ENCODE results near the gene ANKS1B. TPM values are rescaled to one million over a fixed set of nuclear protein-coding genes. Genes with fewer than 3 reads are reported as not detected.

Gene ANKS1B
- total and polyA plus RNA-seq, 2 of the 4 experiments (the other 2 are of a cell fraction) = 0.17 to 0.18 TPM

- H3K4me3 ChIP-seq (ENCODE audit: insufficient read depth, low read depth, low read length) = no peak overlapping the region
- no peaks in the 10 kb centered on the region for H3K4me1 ChIP-seq (ENCODE audit: control insufficient read depth, insufficient read depth, low read length)
- H4K91ac ChIP-seq (ENCODE audit: insufficient read depth, low read depth, low read length) = no peak overlapping the region
- no peak overlapping the region for H3K9ac ChIP-seq (ENCODE audit: low read depth, low read length)
- no TSS peak for BruUV-seq (replicated peaks)
- no peak for DNase-seq
- H2BK20ac ChIP-seq (ENCODE audit: low read depth, low read length) = no peak overlapping the region
- TF ChIP-seq MAFK (IDR thresholded peaks at IDR 0.05; ENCODE audit: low read depth, low read length) (no peak), BHLHE40 (IDR thresholded peaks at IDR 0.05; ENCODE audit: low read depth, low read length) (no peak), CHD1 (IDR thresholded peaks at IDR 0.05; ENCODE audit: low read depth, low read length) (no peak), RAD21 (IDR thresholded peaks at IDR 0.05; ENCODE audit: low read length) (no peak), NFE2L2 (IDR thresholded peaks at IDR 0.05; ENCODE audit: low read depth, low read length) (no peak), SMC3 (IDR thresholded peaks at IDR 0.05; ENCODE audit: low read depth, low read length) (no peak), USF2 (IDR thresholded peaks at IDR 0.05; ENCODE audit: low read depth, low read length) (no peak), RCOR1 (IDR thresholded peaks at IDR 0.05; ENCODE audit: insufficient replicate concordance, low read length) (no peak), CEBPB (IDR thresholded peaks at IDR 0.05; ENCODE audit: low read depth, low read length) (no peak), RFX5 (IDR thresholded peaks at IDR 0.05; ENCODE audit: low read depth, low read length) (no peak)
- intact Hi-C loops (cut with micrococcal nuclease) = no loop called here
- WGBS, 2 experiments (ENCODE audit: extremely low coverage in 2 of 2, insufficient read length in 1 of 2) = no CpG with 5 or more reads among the region's 3 CpGs
- no peak overlapping the region for H4K8ac ChIP-seq (ENCODE audit: low read depth in 2 of 2, low read length in 2 of 2)
- ChIA-PET CTCF (interaction anchor here (2.7 kb wide), 1 partner anchor 19 kb away, joined by 6 read pairs; no protein-coding TSS in a partner anchor), POLR2A (ENCODE audit: unreplicated experiment) (no interaction called here)
- H2AK5ac ChIP-seq (ENCODE audit: low read depth, low read length) = no peak overlapping the region
- no peak overlapping the region for H2BK120ac ChIP-seq (ENCODE audit: low read depth, low read length)
- H3K9me3 ChIP-seq (ENCODE audit: control insufficient read depth, insufficient read depth, low read length) = no peaks in the 10 kb centered on the region
- in situ Hi-C loops (cut with MboI; ENCODE audit: low sequenced_read_pairs) = no loop called here
- H3K23ac ChIP-seq (ENCODE audit: low read depth, low read length) = no peak overlapping the region
- no peaks in the 10 kb centered on the region for H3K9me1 ChIP-seq (ENCODE audit: insufficient read depth, low read length)
- no peak overlapping the region for H2BK15ac ChIP-seq (ENCODE audit: low read depth, low read length)
- H3K18ac ChIP-seq (ENCODE audit: low read depth, low read length) = no peak overlapping the region
- no peak overlapping the region for H3K4ac ChIP-seq (ENCODE audit: low read depth, low read length)
- H3K14ac ChIP-seq (replicated peaks; ENCODE audit: low read depth, low read length) = no peak overlapping the region
- H3K4me2 ChIP-seq (ENCODE audit: low read depth, low read length) = no peak overlapping the region
- H2AK9ac ChIP-seq (replicated peaks; ENCODE audit: low read depth, low read length, poor library complexity) = no peak overlapping the region
- no peak overlapping the region for H2AFZ ChIP-seq (replicated peaks; ENCODE audit: low read length, poor library complexity)
- no peaks in the 10 kb centered on the region for H3K79me1 ChIP-seq (ENCODE audit: low read depth in 1 of 2, low read length in 2 of 2)
- no peaks in the 10 kb centered on the region for H3K27me3 ChIP-seq (ENCODE audit: control insufficient read depth, insufficient read depth, low read length)
- no peak overlapping the region for H3K56ac ChIP-seq (ENCODE audit: extremely low read depth, insufficient read depth, low read length)
- H3K36me3 ChIP-seq (ENCODE audit: control insufficient read depth, insufficient read depth, low read length) = no peaks in the 10 kb centered on the region
- no peaks in the 10 kb centered on the region for H4K20me1 ChIP-seq (ENCODE audit: insufficient read depth, low read length)
- H2BK5ac ChIP-seq (ENCODE audit: low read depth, low read length, poor library complexity, severe bottlenecking) = no peak overlapping the region
- no peak overlapping the region for H3K27ac ChIP-seq (ENCODE audit: insufficient read depth, low read length)
- dilution Hi-C loops (cut with HindIII; ENCODE audit: low sequenced_read_pairs, unreplicated experiment) = no loop called here
- no peak for ATAC-seq (ENCODE audit: low read depth)
- no peak overlapping the region for H4K5ac ChIP-seq (ENCODE audit: low read depth, low read length)
Measured at GRCh38 chr12:98819071-98819470, 1165.7 kb downstream of the ANKS1B start.

Data from IMR-90 (cell line).